Fibroblast of skin of right biceps (primary cell): ENCODE measurements around the gene CEP112.

Experiments used
- DNase-seq: peaks from one replicate; pipeline ENCODE4 v3.0.0-alpha.2; 2013

The CEP112 gene

DNA sequence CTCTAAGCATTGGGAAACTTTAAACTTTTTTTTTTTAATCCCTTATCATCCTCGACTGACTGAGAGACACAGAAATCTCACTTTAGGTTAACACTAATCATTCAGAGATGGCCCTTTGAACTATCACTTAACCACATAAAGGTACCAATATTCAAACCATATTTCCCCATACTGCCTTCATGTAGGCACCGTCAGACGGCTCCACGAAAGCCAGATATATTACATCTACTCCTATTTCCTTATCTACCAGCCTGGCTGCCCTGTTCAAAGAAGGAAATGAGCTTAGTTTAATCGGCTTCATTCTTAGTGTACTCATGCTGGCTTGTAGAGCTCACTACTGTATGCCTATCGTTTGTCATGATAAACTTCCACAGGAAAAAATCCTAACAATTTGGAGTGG is 270.9 kb downstream of the CEP112 start:
- DNase-seq, result no peak

DNA sequence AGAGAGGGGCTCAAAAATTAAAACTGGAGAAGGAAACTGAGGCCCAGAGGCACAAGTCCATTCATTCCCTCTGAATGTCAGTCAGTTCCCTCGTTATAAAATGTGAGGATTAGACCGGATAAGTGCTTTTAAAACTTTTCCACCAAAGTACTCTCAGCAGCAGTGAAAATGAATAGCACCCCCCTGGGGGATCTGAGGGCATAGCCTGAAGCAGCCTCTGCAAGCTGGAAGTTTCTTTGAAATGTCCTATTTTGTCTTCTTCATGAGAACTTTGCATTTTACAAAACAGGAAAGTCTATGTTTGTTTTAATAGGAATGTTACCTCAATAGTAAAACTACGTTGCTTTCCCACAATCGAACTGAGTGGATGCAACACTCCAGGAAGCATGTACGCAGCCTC is 273.0 kb downstream of the CEP112 start:
- DNase-seq, result no peak

GRCh38 chr17:65918500-65918899 is 273.4 kb downstream of the CEP112 start:
- no peak for DNase-seq

DNA sequence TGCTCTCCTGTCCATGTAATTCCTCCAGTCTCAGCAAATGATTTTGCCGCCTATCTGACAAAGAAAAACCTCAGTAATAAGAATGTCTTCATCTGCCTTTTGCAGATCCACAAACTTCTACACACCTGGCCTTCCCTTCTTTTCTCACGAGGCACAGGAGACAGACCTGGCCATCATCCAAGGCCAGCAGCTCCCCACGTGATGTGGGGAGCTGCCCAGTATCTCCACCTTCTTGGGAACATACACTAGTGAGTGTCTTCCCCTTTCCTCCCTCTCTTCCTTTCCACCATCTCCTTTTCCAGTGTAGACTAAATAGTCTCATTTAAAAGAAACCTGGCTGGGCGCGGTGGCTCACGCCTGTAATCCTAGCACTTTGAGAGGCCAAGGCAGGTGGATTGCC is 274.4 kb downstream of the CEP112 start:
- DNase-seq, result no peak

DNA sequence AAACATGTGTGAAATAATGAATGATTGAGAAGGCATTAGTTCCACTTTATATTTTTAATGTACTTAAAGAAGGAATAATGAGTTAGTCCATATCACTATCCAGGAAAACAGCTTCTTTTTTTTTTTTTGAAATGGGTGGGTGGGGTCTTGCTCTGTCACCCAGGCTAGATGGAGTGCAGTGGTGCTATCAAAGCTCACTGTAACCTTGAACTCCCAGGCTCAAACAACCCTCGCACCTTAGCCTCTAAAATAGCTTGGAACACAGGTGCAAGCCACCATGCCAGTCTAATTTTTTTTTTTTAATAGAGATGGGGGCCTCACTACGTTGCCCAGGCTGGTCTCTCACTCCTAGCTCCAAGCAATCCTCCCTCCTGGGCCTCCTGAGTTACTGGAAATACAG is 275.5 kb downstream of the CEP112 start:
- no peak for DNase-seq

GRCh38 chr17:65914784-65915342 is 277.1 kb downstream of the CEP112 start:
- no peak for DNase-seq

DNA sequence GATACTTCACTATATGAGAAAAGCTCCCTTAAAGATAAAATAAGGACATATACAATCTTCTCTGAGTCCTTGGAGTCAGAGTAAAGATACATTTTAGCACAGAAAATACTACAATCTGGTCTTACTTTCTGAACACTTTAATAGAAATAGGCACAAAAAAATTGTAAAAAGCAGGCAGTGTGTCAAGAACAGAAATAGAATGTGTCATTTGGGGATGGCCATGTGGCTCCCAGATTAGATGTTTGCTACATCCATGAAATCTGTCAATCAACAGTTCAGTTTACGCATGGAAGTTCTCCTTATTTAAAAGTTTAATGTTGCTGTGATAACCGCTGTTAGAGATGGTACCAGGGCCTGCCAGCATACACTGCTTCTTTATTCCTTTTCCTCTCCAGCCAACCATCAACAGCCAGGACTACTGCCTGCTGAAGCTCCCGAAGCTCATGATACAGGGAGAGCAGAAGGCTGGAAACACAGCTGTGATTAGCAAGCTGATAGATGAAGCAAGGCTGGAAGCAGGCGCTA is 278.5 kb downstream of the CEP112 start:
- DNase-seq, result no peak

GRCh38 chr17:65910836-65911235 is 281.1 kb downstream of the CEP112 start:
- DNase-seq, result no peak

- DNase-seq, result no peak
These were observed 289.0 kb downstream of the CEP112 start for GRCh38 chr17:65902831-65903522.

- no peak for DNase-seq
These were observed 289.8 kb downstream of the CEP112 start for GRCh38 chr17:65902155-65902554.

DNA sequence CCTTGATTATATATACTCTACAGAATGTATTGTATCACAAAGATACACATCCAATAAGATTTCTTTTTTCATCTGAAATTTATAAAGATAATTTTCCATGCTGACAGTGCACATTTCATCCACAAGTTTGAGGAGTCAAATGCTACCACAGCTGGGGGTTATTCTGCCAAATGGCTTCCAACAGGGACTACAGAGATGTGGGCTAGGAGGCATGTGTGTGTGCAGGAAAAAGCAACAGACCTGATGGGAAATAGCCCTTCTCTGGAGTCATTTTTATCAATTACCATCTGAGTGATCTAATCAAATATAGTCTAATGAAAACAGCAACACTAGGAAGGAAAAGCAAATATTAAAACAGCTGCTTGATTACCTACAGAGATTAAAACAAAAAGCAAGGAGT is 290.5 kb downstream of the CEP112 start:
- DNase-seq, result no peak

DNA sequence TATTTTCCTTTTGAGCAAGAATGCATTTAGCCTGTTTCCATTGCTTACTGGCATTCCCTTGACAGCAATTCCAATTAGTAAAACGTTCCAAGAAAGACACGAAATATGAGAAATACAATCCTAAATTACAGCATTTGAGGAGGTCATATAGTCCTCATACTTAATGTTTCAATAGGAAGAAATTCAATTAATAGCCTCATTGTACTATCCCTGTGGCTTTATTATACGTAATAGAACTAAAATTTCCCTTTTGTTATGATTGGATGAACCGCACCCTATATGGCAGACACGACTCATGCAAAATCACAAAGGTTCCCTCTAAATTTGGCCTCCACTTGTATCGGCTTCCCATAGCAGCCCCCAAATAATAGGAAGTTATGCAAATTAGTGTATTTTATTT is 291.7 kb downstream of the CEP112 start:
- no peak for DNase-seq

GRCh38 chr17:65898651-65899050 is 293.3 kb downstream of the CEP112 start:
- no peak for DNase-seq

GRCh38 chr17:65896889-65897288 is 295.0 kb downstream of the CEP112 start:
- no peak for DNase-seq

- DNase-seq, result no peak
These were observed 296.0 kb downstream of the CEP112 start for GRCh38 chr17:65895969-65896368.

GRCh38 chr17:65893692-65894279 is 298.1 kb downstream of the CEP112 start:
- DNase-seq, result no peak

- no peak for DNase-seq
These were observed 299.0 kb downstream of the CEP112 start for GRCh38 chr17:65892912-65893377.

GRCh38 chr17:65891231-65891735 is 300.6 kb downstream of the CEP112 start:
- no peak for DNase-seq

DNA sequence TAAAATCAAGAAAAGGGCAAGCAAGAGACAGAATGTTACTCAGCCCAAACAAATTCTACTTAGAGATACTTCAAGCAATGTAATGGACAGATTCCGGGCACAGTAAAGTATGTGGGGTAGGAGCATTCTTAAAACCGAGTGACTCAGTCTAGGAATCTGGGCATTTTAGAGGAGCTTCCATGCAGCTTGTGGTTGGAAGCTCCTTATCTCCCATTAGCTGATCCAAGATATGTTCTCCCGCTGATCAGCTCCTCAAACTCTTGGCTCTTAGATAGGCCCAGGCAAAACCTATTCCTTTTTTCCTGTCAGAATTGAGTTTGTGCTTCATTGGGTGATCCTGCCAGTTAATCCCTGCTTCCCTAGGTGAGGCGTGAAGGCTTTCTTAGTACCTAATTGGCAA is 303.3 kb downstream of the CEP112 start:
- peak; percentile 82 for DNase-seq

DNA sequence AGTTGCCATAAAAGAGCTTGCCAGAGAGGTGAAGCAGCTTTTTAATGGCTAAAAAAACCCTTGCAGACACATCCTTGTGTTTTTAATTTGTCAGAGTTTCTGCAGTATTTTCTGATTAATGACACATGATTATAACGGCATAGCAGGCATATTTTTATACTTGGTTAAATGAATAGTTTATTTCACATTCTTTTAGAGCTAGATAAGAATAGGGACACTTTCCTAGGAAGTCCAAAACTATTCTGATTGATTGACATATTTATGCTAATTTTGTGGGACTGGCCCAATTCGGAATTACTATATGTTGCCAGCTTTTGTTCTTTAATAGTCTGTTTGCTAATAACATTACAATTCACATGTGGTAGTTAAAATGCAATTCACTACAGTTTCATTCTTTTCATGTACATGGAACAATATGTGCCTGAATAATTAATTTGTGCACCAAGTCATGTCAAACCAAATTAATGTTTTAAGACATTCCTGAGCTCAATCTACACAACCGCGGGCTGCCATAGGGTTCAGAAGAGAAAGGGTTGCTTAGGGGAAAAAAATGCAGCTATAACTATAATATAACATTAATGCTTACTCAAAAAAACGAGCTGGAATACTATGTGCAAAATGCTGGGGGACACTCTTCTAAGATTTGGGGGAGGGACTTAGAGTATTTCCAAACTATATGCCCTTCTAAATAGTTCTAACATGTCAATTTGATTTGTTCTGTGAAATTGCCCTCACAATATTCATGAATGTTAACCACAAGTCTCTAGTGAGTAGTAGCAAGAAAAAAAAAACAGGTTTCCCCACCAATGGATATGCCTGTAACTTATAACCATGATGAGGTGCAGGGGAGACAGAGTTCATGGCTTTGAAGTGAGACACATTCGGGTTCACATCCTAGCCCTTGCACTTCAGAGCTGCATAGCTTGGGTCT is 305.4 kb downstream of the CEP112 start:
- peak; percentile 81 for DNase-seq

GRCh38 chr17:65885541-65886312 is 306.2 kb downstream of the CEP112 start:
- DNase-seq, result peak; percentile 49

DNA sequence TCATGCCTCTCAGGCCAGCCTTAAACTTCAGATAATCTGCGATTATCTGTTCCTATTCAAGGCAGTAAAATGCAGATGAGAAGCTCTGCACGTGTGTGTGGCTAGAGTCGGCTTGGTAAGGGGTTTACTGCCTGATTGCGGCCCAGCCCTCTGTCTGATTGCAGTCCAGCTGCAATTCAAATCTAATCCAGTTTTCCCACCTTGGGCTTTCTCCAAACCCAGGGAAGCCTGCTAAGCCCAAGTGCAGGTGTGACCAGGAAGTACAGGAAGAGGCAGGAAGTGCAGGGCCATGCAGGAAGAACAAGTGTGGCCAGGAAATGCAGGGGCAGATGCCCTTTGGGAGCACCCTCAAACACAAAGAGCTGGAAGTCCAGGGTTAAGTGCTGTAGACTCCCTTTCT is 314.9 kb downstream of the CEP112 start:
- DNase-seq, result no peak
